HUDEP-2 (cell line): ENCODE data around the gene RUFY3.
"Not testable (repeated sequence)": the region's sequence is repeated elsewhere in the genome, so short reads cannot be mapped to it uniquely, and the experiment has no call there.

Experiments
- DNase-seq, 76 experiments: peaks; one replicate each; lab custom pipeline; 2025; ENCODE audit not compliant: unreplicated experiment in 76 of 76; lab: John Stamatoyannopoulos, UW

RUFY3 gene

DNA sequence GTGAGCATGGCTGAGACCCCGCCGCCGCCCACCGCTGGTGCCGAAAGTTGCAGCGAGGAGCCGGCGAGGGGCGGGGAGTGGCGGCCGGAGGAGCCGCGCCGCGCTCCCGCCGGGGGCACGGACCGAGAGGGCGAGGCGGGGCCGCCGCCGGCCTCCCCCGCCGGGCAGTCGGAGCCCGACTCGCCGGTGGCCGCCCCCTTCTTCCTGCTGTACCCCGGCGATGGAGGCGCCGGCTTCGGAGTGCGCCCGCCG, 16.9 kb upstream of the RUFY3 start:
- DNase-seq: peak in 2 of 76 experiments; percentile 41 to 43

GRCh38 chr4:70705183-70706043, 16.4 kb upstream of the RUFY3 start:
- DNase-seq: peak in 70 of 76 experiments; percentile 4 to 74 (median 52)

- DNase-seq: peak in 1 of 76 experiments; percentile 46
Observed at GRCh38 chr4:70706044-70706461, 15.7 kb upstream of the RUFY3 start.

DNA sequence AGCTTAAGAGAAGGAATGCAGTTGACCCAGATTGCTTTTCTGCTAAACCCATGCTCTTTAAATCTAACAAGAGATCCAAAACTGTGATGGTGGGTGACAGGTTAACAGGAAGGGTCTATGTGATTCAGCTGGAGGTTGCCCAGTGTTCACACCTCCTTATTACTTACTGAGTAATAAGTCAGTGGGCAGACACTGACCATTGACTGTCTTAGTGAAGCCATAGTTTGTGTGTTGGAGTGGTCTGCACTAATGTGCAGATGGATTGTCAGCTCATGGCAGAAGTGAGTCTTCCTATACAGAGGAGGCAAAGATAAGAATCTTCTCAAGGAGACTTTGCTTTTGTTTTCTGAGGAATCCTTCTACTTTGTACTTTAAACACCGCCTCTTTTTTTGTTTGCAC, 15.2 kb upstream of the RUFY3 start:
- DNase-seq: peak in 1 of 76 experiments; percentile 5

DNA sequence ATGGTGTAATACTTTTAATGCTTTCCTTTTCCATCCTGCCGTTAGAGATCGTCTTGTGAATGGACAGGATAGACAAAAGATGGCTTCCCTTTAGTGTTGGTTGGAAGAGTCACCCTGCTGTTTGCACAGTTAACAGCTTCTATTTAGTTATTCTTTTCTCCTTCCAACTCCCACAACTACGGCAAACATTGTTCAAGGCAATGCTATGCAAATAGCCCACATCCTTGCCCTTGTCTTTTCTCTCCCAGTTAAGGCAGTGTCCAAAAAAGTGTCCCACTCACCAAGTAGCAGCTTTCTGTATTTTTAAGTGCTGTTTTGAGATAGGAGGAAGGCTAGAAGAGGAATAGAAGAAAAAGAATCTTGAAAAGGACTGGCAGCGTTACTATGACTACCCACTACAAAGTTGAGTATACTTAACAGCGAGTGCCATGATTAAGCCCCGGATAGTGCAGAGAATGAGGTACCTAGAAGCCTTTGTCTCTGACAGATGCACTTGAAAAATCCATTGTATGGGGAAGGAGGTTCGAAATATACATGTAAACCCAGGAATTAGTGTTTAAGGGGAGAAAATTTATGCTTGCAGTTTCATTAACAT, 12.1 kb upstream of the RUFY3 start:
- DNase-seq: no peak

DNA sequence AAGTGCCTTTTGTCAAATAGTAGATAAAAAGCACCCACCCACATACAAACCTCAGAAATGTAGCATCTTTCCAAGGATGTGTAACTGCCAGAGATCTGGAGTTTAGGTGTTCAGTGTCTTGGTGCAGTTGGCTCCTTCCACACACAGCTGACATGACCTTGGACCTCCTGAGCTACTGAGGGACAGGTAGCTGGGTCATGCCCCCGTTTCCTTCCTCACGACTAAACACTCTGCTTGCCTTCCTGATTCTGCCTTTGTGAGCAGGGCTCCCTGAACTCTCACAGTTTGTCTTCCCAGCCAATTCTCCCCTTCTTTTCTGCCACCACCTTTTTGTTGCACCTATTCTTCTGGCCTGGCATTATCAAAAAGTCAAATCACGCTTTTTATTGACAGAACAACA, 10.2 kb upstream of the RUFY3 start:
- no peak for DNase-seq

GRCh38 chr4:70712150-70712549, 9.6 kb upstream of the RUFY3 start:
- DNase-seq: no peak

DNA sequence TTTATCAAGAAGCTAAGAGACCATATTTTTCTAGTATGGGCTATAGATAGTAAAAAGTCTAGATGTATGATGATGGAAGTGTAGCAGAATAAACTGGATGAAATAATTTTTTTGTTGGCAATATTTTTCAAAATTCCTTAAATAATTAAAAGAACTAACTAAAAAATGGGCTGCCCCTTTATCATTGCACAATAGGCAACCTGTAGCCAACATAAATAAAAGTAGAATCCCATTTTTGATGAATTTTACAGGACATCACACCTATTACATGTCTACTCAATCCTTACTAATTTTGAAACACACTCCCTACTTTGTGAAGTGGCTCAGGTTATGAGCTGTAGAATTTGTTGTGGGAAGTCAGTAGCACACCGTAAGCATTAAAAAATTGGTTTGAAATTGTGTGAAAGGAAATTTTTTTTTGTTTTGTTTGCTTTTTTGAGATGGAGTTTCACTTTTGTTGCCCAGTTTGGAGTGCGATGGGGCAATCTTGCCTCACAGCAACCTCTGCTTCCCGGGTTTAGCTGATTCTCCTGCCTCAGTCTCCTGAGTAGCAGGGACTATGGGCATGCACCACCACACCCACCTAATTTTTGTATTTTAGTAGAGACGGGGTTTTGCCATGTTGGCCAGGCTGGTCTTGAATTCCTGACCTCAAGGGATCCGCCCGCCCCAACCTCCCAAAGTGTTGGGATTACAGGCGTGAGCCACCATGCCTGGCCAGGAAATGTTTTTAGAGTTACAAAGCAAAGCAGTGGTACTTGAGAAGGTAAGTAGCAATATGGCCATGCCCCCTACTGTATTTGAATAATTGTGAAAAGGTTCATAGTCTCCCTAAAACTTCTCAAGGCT, 8.9 kb upstream of the RUFY3 start:
- no peak for DNase-seq

GRCh38 chr4:70713453-70714078, 8.2 kb upstream of the RUFY3 start:
- no peak for DNase-seq

DNA sequence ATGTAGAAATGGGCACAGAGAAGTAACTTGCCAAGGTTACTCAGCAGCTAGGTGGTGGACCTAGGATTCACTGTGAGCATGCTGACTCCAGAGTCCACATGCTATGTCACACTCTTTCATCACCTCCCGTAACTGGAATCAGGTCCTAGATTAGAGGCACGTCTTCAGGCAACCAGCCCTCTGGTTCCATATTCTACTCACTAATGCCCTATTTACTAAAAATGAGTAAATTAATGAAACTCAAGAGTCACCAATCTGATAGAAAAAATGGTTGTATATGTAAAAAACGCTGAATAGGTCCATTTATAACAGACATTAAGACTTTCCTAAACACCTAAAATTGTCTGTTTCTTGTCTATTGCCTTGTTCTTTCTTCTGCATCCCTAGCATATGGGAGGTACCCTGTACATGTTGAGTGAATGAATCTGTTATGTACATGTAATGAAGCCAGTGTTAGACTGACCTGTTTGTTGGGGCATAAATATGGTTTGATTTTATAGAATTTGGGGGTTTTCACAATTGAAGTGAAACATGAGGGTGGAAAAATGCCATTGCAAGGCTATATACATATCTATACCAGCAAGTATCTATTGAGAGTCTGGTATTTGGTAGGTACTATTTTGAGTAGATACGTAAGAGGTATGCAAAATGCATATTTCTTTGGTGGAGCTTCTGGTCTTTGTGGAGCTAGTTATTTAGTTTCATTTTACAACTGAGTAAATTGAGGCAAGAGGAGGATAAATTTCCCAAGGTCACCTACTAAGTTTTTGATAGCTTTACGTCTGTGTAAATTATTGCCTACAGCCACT, 7.5 kb upstream of the RUFY3 start:
- DNase-seq: no peak

DNA sequence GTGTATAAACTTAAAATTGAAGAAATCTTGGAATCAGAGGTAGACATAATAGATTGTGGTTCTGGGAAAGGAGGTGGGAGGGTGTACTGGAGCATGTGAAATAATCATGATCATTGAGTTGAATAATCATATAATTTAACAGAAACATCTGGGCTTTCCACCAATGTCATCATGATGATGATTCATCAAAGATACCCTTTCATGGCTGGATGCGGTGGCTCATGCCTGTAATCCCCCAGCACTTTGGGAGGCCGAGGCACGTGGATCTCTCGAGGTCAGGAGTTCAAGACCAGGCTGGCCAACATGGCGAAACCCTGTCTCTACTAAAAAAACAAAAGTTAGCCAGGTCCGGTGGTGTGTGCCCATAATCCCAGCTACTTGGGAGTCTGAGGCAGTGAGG, 6.7 kb upstream of the RUFY3 start:
- no peak for DNase-seq

DNA sequence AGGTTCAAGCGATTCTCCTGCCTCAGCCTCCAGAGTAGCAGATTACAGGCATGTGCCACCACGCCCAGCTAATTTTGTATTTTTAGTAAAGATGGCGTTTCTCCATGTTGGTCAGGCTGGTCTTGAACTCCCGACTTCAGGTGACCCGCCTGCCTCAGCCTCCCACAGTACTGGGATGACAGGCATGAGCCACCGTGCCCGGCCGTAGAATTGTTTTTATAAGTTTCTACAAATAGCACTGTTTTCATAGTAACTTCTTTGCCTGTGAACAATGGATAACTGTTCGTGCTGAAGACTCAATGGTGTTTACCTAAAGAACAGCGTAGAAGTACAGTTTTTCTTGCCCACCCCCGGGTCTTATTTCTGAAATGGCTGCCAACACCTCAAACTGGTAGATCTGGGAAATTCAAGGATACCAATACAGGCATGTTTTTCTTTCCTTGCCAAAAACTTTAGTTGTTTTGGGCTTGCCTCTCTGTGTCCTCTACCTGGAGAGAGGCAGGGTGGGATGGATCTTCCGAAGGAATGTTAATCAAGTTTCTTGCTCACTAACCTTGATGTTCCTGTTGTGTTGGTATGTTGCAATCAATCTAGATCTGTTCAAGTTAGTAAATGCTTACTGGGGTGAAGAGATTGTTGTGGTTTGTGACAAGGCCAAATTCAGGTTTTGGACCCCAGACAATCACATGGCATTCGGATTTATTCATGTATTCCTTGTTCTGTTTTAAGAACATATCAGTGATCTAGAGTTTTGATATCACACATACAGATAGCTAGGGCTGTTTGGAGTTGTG, 2.8 kb upstream of the RUFY3 start:
- no peak for DNase-seq

- DNase-seq: peak in 8 of 76 experiments; percentile 1 to 30 (median 11)
Observed at GRCh38 chr4:70722199-70722791, 531 bp downstream of the RUFY3 start.

- DNase-seq: no peak
Observed at GRCh38 chr4:70724463-70724862, 2.7 kb downstream of the RUFY3 start.

- no peak for DNase-seq
Observed at GRCh38 chr4:70725633-70726032, 3.9 kb downstream of the RUFY3 start.

DNA sequence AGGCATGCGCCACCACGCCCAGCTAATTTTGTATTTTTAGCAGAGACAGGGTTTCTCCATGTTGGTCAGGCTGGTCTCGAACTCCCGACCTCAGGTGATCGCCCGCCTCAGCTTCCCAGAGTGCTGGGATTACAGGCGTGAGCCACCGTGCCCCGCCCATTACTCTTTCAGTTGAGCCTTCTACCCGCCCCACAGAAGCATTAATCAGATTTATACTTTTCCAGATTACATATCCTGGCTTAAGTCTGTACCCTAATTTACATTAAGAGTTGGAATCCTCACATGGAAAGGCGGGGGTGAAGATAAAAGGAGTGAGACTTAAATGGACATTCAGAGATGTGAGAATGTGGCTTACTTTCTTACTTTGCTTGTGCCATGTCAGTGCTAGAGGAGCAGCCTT, 4.8 kb downstream of the RUFY3 start:
- DNase-seq: not testable (repeated sequence)

DNA sequence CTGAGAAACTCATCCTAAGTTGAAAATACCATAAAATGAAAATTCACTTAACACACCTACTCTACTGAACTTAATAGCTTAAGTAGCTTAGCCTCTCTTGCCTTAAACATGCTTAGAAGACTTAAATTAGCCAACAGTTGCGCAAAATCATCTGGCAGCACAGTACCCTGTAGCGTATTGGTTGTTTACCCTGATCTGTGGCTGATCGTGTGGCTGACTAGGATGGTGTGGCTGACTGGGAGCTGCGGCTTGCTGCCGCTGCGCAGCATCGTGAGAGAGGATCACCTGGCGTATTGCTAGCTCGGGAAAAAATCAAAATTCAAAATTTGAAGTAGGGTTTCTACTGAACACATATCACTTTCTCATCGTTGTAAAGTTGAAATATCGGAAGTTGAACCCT, 6.3 kb downstream of the RUFY3 start:
- no peak for DNase-seq

DNA sequence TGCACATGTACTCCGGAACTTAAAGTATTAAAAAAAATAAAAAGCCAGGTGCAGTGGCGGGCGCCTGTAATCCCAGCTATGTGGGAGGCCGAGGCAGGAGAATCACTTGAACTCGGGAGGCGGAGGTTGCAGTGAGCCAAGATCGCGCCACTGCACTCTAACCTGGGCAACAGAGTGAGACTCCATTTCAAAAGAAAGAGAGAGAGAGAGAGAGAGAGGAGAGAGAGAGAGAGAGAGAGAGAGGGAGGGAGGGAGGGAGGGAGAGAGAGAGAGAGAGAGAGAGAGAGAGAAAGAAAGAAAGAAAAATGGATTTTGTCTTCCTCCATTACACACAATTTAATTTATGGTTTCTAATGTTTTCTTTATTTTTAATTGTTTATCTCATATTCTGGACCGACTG, 11.1 kb downstream of the RUFY3 start:
- DNase-seq: not testable (repeated sequence)
